Mucosa of stomach (tissue), 1 donor: ENCODE measurements around the gene HNRNPA0.

Experiments used
- H3K27me3 ChIP-seq: one replicate; pipeline ENCODE4 v1.7.0; 2013; ENCODE audit warnings: mild to moderate bottlenecking, low read length; ENCODE audit not compliant: control insufficient read depth, insufficient read depth
- H3K36me3 ChIP-seq: one replicate; pipeline ENCODE4 v1.7.0; 2013; ENCODE audit warnings: low read length; ENCODE audit not compliant: control insufficient read depth, insufficient read depth
- H3K4me1 ChIP-seq: one replicate; pipeline ENCODE4 v1.7.0; 2013; ENCODE audit warnings: mild to moderate bottlenecking, low read length; ENCODE audit not compliant: control insufficient read depth, insufficient read depth
- H3K4me3 ChIP-seq: one replicate; pipeline ENCODE4 v1.7.0; 2013; ENCODE audit warnings: low read length
- H3K9ac ChIP-seq: one replicate; pipeline ENCODE4 v1.7.0; 2013; ENCODE audit warnings: mild to moderate bottlenecking, low read length, moderate library complexity
- H3K9me3 ChIP-seq: one replicate; pipeline ENCODE4 v1.7.0; 2013; ENCODE audit warnings: mild to moderate bottlenecking, low read length, moderate library complexity; ENCODE audit not compliant: control insufficient read depth
- donor health status: Pancreatic carcinoma.

HNRNPA0 gene

DNA sequence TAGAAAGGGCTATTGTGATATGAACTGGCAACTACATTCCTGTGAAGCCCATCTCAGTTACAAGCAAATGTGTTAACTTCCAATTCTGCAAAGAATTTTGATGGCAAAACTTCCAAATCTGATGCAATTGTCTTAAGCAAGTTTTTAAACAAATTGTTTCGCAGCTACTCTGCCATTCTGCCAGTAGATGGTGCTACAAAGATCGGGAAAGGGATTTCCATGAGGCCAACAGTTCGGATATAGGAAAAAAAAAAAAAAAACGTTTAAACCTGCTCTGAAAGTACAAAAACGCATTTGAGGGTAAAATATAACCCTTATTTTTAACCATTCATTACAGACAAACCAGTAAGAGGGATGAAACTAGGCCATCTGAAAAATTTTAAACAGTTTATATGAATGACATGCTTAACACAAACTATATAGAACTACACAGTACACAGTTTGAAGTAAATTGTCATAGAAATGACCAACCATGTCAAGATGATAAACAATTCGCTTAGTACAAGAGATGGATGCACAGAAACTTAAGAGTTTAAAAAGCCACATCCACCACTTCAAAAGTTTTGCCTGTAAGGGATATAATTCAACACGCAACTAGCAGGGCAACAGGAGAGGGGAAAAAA lies 2.2 kb downstream of the HNRNPA0 start:
- H3K4me3 ChIP-seq, result peak overlapping the region; percentile 89
- peak overlapping the region; percentile 99 for H3K9ac ChIP-seq

DNA sequence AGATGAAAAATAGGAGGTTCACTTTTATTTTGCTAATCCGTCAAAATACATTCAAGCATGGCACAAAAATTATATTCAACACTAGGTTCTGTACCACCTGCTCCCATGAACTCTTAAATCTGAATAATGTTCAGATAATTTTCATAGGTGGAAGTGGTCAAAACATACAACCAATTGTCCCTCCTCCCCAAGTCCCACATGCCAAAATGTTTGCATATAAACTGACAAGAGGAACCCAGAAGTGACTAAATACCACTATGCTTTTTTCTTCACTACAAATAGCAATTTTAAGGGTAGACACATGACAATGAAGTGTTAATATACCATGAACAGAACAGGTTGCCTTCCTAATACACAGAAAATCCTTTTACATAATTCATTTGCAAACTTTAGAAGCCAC lies 3.7 kb downstream of the HNRNPA0 start:
- H3K36me3 ChIP-seq, result no peaks in the 10 kb centered on the region
- H3K4me3 ChIP-seq, result no peak overlapping the region
- H3K9ac ChIP-seq, result no peak overlapping the region
- no peaks in the 10 kb centered on the region for H3K27me3 ChIP-seq
- no peaks in the 10 kb centered on the region for H3K9me3 ChIP-seq
- peaks cover 10% of the 10 kb centered on the region for H3K4me1 ChIP-seq

More for the DNA sequence above, 2.2 kb downstream of the HNRNPA0 start:
- Histone ChIP-seq H3K9me3 (no peaks in the 10 kb centered on the region), H3K27me3 (no peaks in the 10 kb centered on the region), H3K36me3 (no peaks in the 10 kb centered on the region), H3K4me1 (peaks cover 10% of the 10 kb centered on the region)

DNA sequence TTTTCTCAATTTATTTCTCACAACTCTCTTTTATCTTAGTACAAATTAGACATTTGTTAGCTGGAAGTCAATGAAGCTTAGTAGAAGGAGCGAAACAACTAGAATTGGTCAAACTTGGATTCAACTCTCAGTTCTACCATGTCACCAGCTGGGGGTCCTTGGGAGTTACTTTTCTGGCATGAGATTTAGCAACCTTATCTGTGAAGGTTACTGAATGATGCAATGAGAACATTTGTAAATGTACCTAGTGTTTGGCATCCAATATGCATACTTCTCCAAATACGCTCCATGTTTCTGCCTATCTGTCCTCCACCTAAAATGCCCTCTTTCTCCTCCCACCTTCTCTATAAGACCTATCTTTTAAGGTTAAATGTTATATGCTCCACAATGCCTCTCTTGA lies 6.3 kb downstream of the HNRNPA0 start:
- H3K9me3 ChIP-seq, result no peaks in the 10 kb centered on the region
- no peaks in the 10 kb centered on the region for H3K36me3 ChIP-seq
- no peaks in the 10 kb centered on the region for H3K27me3 ChIP-seq
- no peak overlapping the region for H3K4me3 ChIP-seq
- H3K4me1 ChIP-seq, result peaks cover 10% of the 10 kb centered on the region
- no peak overlapping the region for H3K9ac ChIP-seq

DNA sequence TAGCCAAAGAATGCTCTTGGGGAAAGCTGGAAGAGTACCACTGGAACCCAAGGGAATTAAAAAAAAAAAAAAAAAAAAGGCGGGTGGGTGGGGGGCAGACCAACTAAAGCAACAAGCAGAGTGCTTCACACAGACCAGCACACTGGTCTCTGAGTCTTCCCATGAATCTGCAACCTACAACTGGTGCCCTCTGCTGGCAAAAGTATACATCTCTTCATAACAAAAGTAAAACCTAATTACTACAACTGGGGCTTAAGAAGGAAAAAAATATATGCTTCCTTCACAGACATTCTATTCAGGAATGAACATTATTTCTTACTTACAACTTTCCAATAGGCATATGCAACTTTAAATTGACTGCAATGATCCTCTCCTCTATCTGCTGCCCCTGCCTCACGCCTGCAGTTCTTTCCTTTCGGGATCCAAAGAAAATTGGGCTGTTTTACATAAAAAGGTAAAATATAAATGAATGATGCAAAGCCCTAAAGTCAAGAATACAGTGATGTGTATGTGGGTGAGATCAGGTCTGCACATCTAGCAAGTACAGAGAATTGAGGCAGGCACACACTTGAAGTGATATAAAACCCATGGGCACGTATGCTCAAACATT lies 11.0 kb downstream of the HNRNPA0 start:
- H3K4me3 ChIP-seq, result no peak overlapping the region
- H3K27me3 ChIP-seq, result no peaks in the 10 kb centered on the region
- no peak overlapping the region for H3K9ac ChIP-seq
- no peaks in the 10 kb centered on the region for H3K36me3 ChIP-seq
- no peaks in the 10 kb centered on the region for H3K9me3 ChIP-seq
- no peaks in the 10 kb centered on the region for H3K4me1 ChIP-seq

DNA sequence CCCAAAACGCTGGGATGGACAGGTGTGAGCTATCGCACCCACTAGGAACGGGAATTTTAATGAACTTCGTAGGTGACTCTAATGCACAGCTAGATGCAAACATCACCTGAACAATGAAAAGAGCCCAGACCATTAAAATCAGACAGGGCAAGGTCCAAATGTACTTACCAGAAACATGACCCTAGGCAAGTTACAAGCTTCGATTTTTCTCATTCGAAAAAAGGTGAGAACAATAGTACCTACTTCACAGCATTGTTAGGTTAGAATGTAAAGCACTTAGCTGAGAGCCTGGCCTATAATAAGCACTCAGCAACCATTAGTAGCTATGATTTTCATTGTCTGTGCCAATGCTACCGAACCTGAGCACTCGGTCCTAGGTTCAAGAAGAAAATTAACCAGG lies 12.4 kb downstream of the HNRNPA0 start:
- Histone ChIP-seq H3K9ac (no peak overlapping the region), H3K4me3 (no peak overlapping the region), H3K9me3 (no peaks in the 10 kb centered on the region)

DNA sequence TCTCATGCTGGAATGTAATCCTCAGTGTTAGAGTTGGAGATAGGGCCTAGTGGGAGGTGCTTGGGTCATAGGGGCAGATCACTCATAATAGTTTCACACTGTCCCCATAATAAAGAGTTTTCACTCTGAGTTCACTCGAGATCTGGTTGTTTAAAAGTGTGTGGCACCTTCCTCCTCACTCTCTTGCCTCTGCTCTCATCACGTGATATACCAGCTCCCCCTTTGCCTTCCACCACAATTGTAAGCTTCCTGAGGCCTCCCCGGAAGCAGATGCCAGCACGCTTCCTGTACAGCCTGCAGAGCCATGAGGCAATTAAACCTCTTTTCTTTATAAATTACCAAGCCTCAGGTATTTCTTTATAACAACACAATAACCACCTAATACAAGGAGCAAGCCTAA lies 14.4 kb downstream of the HNRNPA0 start:
- Histone ChIP-seq H3K4me1 (peaks cover 22% of the 10 kb centered on the region), H3K36me3 (no peaks in the 10 kb centered on the region), H3K9ac (no peak overlapping the region), H3K9me3 (no peaks in the 10 kb centered on the region), H3K27me3 (no peaks in the 10 kb centered on the region), H3K4me3 (no peak overlapping the region)

More for the DNA sequence above, 12.4 kb downstream of the HNRNPA0 start:
- H3K27me3 ChIP-seq, result no peaks in the 10 kb centered on the region
- no peaks in the 10 kb centered on the region for H3K36me3 ChIP-seq
- peaks cover 8% of the 10 kb centered on the region for H3K4me1 ChIP-seq

DNA sequence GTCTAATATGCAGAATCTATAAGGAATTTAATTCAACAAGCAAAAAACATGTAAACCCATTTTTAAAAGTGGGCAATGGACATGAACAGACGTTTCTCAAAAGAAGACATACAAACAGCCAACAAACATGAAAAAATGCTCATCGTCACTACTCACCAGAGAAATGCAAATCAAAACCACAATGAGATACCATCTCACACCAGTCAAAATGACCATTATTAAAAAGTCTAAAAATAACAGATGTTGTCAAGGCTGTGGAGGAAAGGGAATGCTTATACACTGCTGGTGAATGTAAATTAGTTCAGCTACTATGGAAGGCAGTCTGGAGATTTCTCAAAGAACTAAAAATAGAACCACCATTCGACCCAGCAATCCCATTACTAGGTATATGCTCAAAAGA lies 15.2 kb downstream of the HNRNPA0 start:
- Histone ChIP-seq H3K27me3 (no peaks in the 10 kb centered on the region), H3K9ac (no peak overlapping the region), H3K4me3 (no peak overlapping the region), H3K9me3 (no peaks in the 10 kb centered on the region), H3K36me3 (no peaks in the 10 kb centered on the region), H3K4me1 (peaks cover 30% of the 10 kb centered on the region)

DNA sequence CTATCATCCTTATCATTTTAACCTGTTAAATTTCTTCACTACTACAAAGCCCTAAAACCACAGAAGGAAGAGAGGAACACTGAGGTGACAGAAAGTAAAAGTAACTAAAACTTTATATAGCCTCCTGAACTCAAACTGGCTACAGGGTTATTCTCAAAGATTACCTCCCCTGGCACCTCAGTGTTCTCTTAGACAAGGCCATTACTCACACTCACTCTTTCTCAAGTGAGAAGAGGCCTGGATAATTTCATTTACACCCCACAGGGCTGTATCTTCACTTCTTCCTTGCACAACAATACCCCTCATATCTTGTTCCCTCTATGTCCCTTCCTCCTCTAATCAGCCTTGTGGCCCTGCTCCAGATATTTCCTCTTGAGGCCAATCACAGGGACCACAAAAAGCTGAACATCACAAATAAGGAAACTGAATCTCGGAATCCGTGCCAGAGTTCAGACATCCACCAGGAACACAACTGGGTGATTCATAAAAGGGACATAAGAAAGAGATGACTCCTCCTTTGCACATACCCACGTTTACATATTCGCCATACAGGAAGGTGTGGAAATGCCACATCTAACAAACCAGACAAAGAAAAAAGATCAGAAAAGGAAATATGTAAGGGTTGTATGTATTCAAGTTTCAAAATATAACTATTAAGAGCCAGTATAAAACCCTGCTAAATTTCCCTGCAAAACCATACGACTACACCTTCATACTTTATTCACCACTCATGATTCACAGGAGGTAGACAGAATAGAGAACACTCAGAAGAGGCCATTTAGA lies 16.6 kb downstream of the HNRNPA0 start:
- no peaks in the 10 kb centered on the region for H3K9me3 ChIP-seq
- H3K4me1 ChIP-seq, result peaks cover 31% of the 10 kb centered on the region
- H3K36me3 ChIP-seq, result no peaks in the 10 kb centered on the region
- H3K4me3 ChIP-seq, result no peak overlapping the region
- no peak overlapping the region for H3K9ac ChIP-seq
- H3K27me3 ChIP-seq, result no peaks in the 10 kb centered on the region

DNA sequence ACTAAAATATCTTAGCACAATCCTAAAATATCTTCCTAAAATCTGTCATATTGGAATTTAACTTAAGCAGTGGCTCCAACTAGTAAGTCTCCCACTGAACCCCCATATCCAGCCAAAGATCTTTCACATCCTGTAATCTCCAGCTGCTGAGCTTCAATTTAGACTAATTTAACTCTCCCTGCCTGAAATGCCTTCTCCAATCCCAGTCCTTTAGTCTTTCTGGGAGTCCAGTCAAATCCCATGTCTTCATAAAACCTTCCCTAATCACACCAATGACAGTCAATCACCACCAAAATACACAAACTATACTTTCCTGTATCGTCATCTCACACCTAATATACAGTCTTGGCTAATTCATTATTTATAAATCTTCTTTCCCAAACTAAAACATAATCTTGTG lies 17.7 kb downstream of the HNRNPA0 start:
- Histone ChIP-seq H3K4me3 (no peak overlapping the region), H3K36me3 (no peaks in the 10 kb centered on the region), H3K9me3 (no peaks in the 10 kb centered on the region), H3K9ac (no peak overlapping the region), H3K4me1 (peaks cover 31% of the 10 kb centered on the region), H3K27me3 (no peaks in the 10 kb centered on the region)

DNA sequence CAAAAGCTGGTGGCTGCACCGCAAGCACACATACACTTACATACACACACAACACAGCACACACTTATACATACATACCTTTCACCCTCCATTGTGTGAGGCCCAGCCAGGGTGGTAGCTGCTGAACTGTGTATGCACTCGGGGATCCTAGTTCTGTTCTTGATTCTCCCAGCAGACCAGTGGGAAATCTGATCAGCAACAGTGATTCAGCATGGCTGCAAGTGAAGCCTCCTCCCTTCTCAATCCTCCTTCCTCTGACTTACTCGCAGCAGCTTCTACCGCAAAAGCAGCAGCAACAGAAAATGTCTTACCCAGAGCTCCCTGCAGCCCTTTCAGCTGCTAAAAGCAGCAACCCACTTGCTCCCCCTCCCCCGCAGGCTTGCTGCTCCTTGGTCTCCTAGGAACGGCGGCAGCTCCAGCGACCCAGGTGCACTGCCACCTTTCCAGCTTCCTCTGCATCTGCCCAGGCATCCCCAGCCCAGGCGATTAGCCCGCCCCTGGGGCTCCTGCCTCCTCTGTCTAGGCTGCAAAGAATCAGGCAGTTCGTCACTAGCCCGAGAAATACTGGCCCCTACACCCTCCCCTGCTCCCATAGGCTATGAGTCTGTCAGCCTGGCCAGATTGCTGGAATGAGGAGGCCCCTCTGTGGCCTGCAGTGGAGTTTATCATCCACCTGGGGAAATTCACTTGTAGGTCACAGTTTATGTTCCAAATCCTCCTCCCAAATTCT lies 18.4 kb downstream of the HNRNPA0 start, which contains the start of gene KLHL3:
TSS of gene KLHL3 (minus strand) at position 535 of the 730 bp plus-strand sequence. CDS start at position 92, 443 bp downstream.
- no peaks in the 10 kb centered on the region for H3K36me3 ChIP-seq
- peaks cover 31% of the 10 kb centered on the region for H3K4me1 ChIP-seq

DNA sequence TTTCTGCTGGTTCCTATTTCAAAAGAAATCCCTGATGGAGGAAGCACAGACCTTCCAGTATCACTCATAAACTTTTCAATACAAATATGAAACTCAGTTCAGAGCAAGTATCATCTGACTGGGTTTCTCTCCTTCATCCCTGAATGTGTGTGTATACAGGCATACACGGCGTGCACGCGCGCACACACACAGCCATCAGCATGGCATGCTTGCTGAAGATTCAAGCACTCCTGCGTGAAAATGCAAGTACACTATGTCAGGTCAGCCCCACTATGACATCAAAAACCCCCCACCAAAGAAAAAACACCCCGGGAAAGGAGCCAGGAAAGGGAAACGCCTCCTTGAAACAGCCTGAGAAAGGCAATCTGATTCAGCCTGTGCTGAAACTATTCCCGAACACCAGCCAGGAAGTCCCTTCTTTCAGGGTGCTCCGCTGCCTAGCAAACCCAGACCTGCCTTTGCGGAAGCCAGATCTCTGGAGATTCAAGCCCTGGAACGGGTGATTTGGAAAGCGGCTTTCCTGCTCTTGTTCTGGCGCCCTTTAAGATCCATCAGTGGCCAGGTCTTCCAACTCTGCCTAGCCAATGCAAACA lies 19.1 kb downstream of the HNRNPA0 start:
- peak overlapping the region; percentile 82 for H3K4me3 ChIP-seq
- H3K27me3 ChIP-seq, result no peaks in the 10 kb centered on the region
- H3K9ac ChIP-seq, result peak overlapping the region; percentile 65
- no peaks in the 10 kb centered on the region for H3K36me3 ChIP-seq
- H3K9me3 ChIP-seq, result no peaks in the 10 kb centered on the region
- peaks cover 31% of the 10 kb centered on the region for H3K4me1 ChIP-seq

More for the DNA sequence above, 18.4 kb downstream of the HNRNPA0 start, which contains the start of gene KLHL3:
- no peaks in the 10 kb centered on the region for H3K9me3 ChIP-seq
- peak within 1 kb of the TSS; percentile 65 for H3K9ac ChIP-seq
- no peaks in the 10 kb centered on the region for H3K27me3 ChIP-seq
- peak within 1 kb of the TSS; percentile 82 for H3K4me3 ChIP-seq
